Measurements from ENCODE around the gene IRF4. TPM values are rescaled to one million over a fixed set of nuclear protein-coding genes. Genes with fewer than 3 reads are reported as not detected.

Gene IRF4
- total RNA-seq, 2 experiments from 2014 or later, result 409 to 439 TPM

DNA sequence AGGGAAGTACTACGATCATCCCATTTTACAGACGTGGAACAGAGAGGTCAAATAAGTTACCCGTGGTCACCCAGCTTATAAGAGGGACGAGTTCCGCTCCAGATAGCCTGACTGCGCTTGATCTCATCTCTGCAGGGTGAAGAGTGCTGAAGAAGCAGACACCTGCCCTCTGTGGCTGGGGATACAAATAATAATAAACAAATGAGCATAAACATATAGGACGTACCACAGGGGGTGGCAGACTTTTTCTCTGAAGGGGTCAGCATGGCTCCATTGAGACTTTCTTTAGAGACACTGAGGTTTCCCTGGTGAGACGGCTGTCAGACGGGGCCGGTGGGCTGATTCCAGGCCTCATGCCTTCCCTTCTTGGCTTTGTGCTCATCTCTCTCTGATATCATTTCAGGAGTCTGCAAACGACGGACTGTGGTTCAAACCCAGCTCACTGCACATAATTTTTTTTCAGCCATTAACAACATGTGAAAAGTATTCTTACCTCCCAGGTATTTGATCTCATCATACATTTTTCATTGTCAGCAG lies 47.1 kb downstream of the IRF4 start:
- TF ChIP-seq, protein P1, sequence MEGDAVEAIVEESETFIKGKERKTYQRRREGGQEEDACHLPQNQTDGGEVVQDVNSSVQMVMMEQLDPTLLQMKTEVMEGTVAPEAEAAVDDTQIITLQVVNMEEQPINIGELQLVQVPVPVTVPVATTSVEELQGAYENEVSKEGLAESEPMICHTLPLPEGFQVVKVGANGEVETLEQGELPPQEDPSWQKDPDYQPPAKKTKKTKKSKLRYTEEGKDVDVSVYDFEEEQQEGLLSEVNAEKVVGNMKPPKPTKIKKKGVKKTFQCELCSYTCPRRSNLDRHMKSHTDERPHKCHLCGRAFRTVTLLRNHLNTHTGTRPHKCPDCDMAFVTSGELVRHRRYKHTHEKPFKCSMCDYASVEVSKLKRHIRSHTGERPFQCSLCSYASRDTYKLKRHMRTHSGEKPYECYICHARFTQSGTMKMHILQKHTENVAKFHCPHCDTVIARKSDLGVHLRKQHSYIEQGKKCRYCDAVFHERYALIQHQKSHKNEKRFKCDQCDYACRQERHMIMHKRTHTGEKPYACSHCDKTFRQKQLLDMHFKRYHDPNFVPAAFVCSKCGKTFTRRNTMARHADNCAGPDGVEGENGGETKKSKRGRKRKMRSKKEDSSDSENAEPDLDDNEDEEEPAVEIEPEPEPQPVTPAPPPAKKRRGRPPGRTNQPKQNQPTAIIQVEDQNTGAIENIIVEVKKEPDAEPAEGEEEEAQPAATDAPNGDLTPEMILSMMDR (IDR thresholded peaks at IDR 0.05), result no peak
- H3K36me3 Mint-ChIP-seq (ENCODE audit: low read depth), result no peaks in the 10 kb centered on the region
- no peaks in the 10 kb centered on the region for H3K27me3 Mint-ChIP-seq
- no peak for ATAC-seq
- no peak overlapping the region for H3K27ac Mint-ChIP-seq
- ChIA-PET CTCF (interaction anchor here (0.8 to 1.0 kb wide), 2 partner anchors 62 to 154 kb away, joined by 3 read pairs; no protein-coding TSS in a partner anchor), POLR2A (interaction anchor here (1.3 to 24.1 kb wide), 3 partner anchors 37 to 66 kb away, joined by 5 to 630 read pairs (median 5); partner anchors contain the start of gene IRF4)
- no peak overlapping the region for H3K4me3 Mint-ChIP-seq
- H3K4me1 Mint-ChIP-seq (ENCODE audit: low read depth), result peaks cover 17% of the 10 kb centered on the region
- no peaks in the 10 kb centered on the region for H3K9me3 Mint-ChIP-seq
- DNase-seq, result no peak
- intact Hi-C loops (cut with micrococcal nuclease), result no loop called here

DNA sequence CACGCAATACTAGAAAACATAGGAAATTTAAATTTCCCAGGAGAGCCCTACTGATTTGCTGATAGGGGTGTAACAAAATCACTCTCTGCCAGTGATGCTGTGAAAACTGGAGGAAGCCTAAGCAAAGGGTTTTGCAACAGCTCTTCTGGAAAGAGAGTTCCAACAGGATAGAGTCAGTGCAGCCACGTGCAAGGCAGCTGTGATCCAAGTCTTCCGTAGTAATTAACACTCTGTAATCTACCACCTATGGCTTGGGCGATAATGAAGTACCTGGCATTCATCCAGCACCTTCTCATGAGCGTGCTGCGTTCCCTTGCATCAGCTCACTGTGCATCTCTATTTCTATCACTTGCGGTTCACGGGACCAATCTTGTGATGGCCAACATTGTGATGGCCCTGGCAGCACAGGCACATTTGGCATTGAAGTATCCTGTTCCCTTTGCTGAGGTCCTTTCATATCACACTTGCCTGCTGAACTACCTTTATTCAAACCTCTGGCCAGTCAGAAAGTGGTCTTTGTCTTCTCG lies 48.2 kb downstream of the IRF4 start:
- ATAC-seq (no peak), DNase-seq (no peak)
- Mint-ChIP-seq H3K27me3 (no peaks in the 10 kb centered on the region), H3K4me3 (no peak overlapping the region), H3K4me1 (ENCODE audit: low read depth) (peaks cover 14% of the 10 kb centered on the region), H3K9me3 (no peaks in the 10 kb centered on the region), H3K36me3 (ENCODE audit: low read depth) (no peaks in the 10 kb centered on the region), H3K27ac (no peak overlapping the region)
- TF ChIP-seq, protein P1 (IDR thresholded peaks at IDR 0.05), result no peak
- intact Hi-C loops (cut with micrococcal nuclease), result no loop called here
- ChIA-PET CTCF (no interaction called here), POLR2A (interaction anchor here (24.1 kb wide), 1 partner anchor 38 kb away, joined by 630 read pairs; the partner anchor contains the start of gene IRF4)

- Mint-ChIP-seq H3K4me3 (no peak overlapping the region), H3K36me3 (ENCODE audit: low read depth) (no peaks in the 10 kb centered on the region), H3K4me1 (ENCODE audit: low read depth) (peaks cover 21% of the 10 kb centered on the region), H3K9me3 (no peaks in the 10 kb centered on the region), H3K27me3 (no peaks in the 10 kb centered on the region), H3K27ac (no peak overlapping the region)
- intact Hi-C loops (cut with micrococcal nuclease), result no loop called here
- POLR2A ChIA-PET, result interaction anchor here (24.1 kb wide), 1 partner anchor 40 kb away, joined by 630 read pairs; the partner anchor contains the start of gene IRF4
- TF ChIP-seq, protein P1 (IDR thresholded peaks at IDR 0.05), result no peak
- no peak for ATAC-seq
- no peak for DNase-seq
- CTCF ChIA-PET, result no interaction called here
Measured at GRCh38 chr6:441126-441920, 49.8 kb downstream of the IRF4 start.

GRCh38 chr6:443621-444159 lies 52.1 kb downstream of the IRF4 start:
- no peak for DNase-seq
- POLR2A ChIA-PET, result interaction anchor here (1.5 to 24.1 kb wide), 5 partner anchors 8 to 50 kb away, joined by 4 to 630 read pairs (median 37); partner anchors contain the start of gene IRF4
- CTCF ChIA-PET, result interaction anchor here (3.5 kb wide), 1 partner anchor 9 kb away, joined by 25 read pairs; no protein-coding TSS in a partner anchor

More at GRCh38 chr6:443621-444159, 52.1 kb downstream of the IRF4 start:
- TF ChIP-seq, protein P1 (IDR thresholded peaks at IDR 0.05), result no peak
- Mint-ChIP-seq H3K4me3 (no peak overlapping the region), H3K27me3 (no peaks in the 10 kb centered on the region), H3K27ac (no peak overlapping the region), H3K36me3 (ENCODE audit: low read depth) (peaks cover 4% of the 10 kb centered on the region), H3K9me3 (no peaks in the 10 kb centered on the region), H3K4me1 (ENCODE audit: low read depth) (peaks cover 44% of the 10 kb centered on the region)
- ATAC-seq, result no peak
- intact Hi-C loops (cut with micrococcal nuclease), result no loop called here
